H9 (cell line): ENCODE measurements around the gene ZNF423. TPM values are rescaled to one million over a fixed set of nuclear protein-coding genes. Genes with fewer than 3 reads are reported as not detected.

Experiments
- DNase-seq: peaks from one replicate; pipeline ENCODE4 v3.0.0-alpha.2; 2017
- H2AFZ ChIP-seq: one replicate; pipeline ENCODE4 v1.6.1; 2013; ENCODE audit warnings: mild to moderate bottlenecking, low read length, control low read depth, moderate library complexity
- H2AK5ac ChIP-seq: 2 replicates; pipeline ENCODE4 v1.6.1; 2013; ENCODE audit warnings: low read length, control low read depth, mixed read lengths; ENCODE audit not compliant: insufficient read length
- H2BK120ac ChIP-seq: one replicate; pipeline ENCODE4 v1.6.1; 2013; ENCODE audit warnings: low read depth, mild to moderate bottlenecking, low read length, control low read depth, inconsistent platforms; ENCODE audit not compliant: poor library complexity, severe bottlenecking
- H2BK12ac ChIP-seq: 2 replicates; pipeline ENCODE4 v1.6.1; 2013; ENCODE audit warnings: low read length, control low read depth, mixed read lengths, low read depth; ENCODE audit not compliant: insufficient read length
- H2BK15ac ChIP-seq: 2 replicates; pipeline ENCODE4 v1.6.1; 2013; ENCODE audit warnings: low read depth, low read length, control low read depth
- H2BK20ac ChIP-seq: one replicate; pipeline ENCODE4 v1.6.1; 2013; ENCODE audit warnings: low read depth, mild to moderate bottlenecking, low read length, control low read depth, inconsistent platforms; ENCODE audit not compliant: poor library complexity, severe bottlenecking
- H2BK5ac ChIP-seq: 2 replicates; pipeline ENCODE4 v1.6.1; 2013; ENCODE audit warnings: low read length, control low read depth, mixed read lengths; ENCODE audit not compliant: insufficient read length
- H3K14ac ChIP-seq: 2 replicates; pipeline ENCODE4 v1.6.1; 2013; ENCODE audit warnings: low read length, control low read depth; ENCODE audit not compliant: insufficient read depth
- H3K18ac ChIP-seq: 2 replicates; pipeline ENCODE4 v1.6.1; 2013; ENCODE audit warnings: low read depth, mild to moderate bottlenecking, mixed read lengths, low read length, control low read depth; ENCODE audit not compliant: insufficient read length
- H3K23ac ChIP-seq: 2 replicates; pipeline ENCODE4 v1.6.1; 2013; ENCODE audit warnings: low read length, control low read depth, mixed read lengths, low read depth; ENCODE audit not compliant: insufficient read length
- H3K23me2 ChIP-seq: 2 replicates; pipeline ENCODE4 v1.6.1; 2013; ENCODE audit warnings: low read depth, mild to moderate bottlenecking, mixed read lengths, low read length, control low read depth; ENCODE audit not compliant: insufficient read length, poor library complexity, severe bottlenecking
- H3K27ac ChIP-seq: 2 replicates; pipeline ENCODE4 v1.5.1; 2013; ENCODE audit warnings: low read length, control low read depth, mixed read lengths, low read depth; ENCODE audit not compliant: insufficient read length
- H3K27me3 ChIP-seq: 2 replicates; pipeline ENCODE4 v1.6.1; 2013; ENCODE audit warnings: low read length, control low read depth, inconsistent platforms; ENCODE audit not compliant: insufficient read depth
- H3K4ac ChIP-seq: 2 replicates; pipeline ENCODE4 v1.6.1; 2013; ENCODE audit warnings: low read depth, mild to moderate bottlenecking, control low read depth, inconsistent platforms, low read length, moderate library complexity
- H3K4me1 ChIP-seq: 2 replicates; pipeline ENCODE4 v1.6.1; 2013; ENCODE audit warnings: low read length, control low read depth, inconsistent platforms; ENCODE audit not compliant: insufficient read depth
- H3K4me2 ChIP-seq: 2 replicates; pipeline ENCODE4 v1.6.1; 2013; ENCODE audit warnings: low read length, control low read depth, mixed read lengths; ENCODE audit not compliant: insufficient read length, insufficient read depth
- H3K56ac ChIP-seq: 2 replicates; pipeline ENCODE4 v1.6.1; 2013; ENCODE audit warnings: low read depth, mild to moderate bottlenecking, mixed read lengths, low read length, control low read depth; ENCODE audit not compliant: insufficient read length
- H3K79me1 ChIP-seq: 2 replicates; pipeline ENCODE4 v1.6.1; 2013; ENCODE audit warnings: low read depth, mild to moderate bottlenecking, moderate library complexity, low read length, control low read depth, inconsistent platforms; ENCODE audit not compliant: insufficient read depth, poor library complexity, severe bottlenecking
- H3K79me2 ChIP-seq: 2 replicates; pipeline ENCODE4 v1.6.1; 2013; ENCODE audit warnings: low read length, control low read depth, inconsistent platforms; ENCODE audit not compliant: insufficient read depth
- H3K9ac ChIP-seq: 2 replicates; pipeline ENCODE4 v1.6.1; 2013; ENCODE audit warnings: low read length, control low read depth, mixed read lengths; ENCODE audit not compliant: insufficient read length; ENCODE audit errors: extremely low read depth
- H3K9me3 ChIP-seq: one replicate; pipeline ENCODE4 v1.6.1; 2013; ENCODE audit warnings: low read depth, low read length, inconsistent platforms; ENCODE audit not compliant: control insufficient read depth
- H3T11ph ChIP-seq: one replicate; pipeline ENCODE4 v1.6.1; 2013; ENCODE audit warnings: mild to moderate bottlenecking, low read length, control low read depth, inconsistent platforms
- H4K20me1 ChIP-seq: one replicate; pipeline ENCODE4 v1.6.1; 2013; ENCODE audit not compliant: control insufficient read depth, insufficient read length, insufficient read depth
- H4K5ac ChIP-seq: 2 replicates; pipeline ENCODE4 v1.6.1; 2013; ENCODE audit warnings: low read depth, mild to moderate bottlenecking, mixed read lengths, low read length, control low read depth; ENCODE audit not compliant: insufficient read length
- H4K8ac ChIP-seq: replicated peaks from 2 replicates; pipeline ENCODE4 v1.6.1; 2013; ENCODE audit warnings: low read length, control low read depth, mixed read lengths, low read depth; ENCODE audit not compliant: insufficient read length
- H4K91ac ChIP-seq: 2 replicates; pipeline ENCODE4 v1.6.1; 2013; ENCODE audit warnings: low read depth, mild to moderate bottlenecking, moderate library complexity, mixed read lengths, low read length, control low read depth; ENCODE audit not compliant: insufficient read length
- H3K27ac Mint-ChIP-seq, 3 experiments: 2 replicates in 2 of 3; 3 replicates in 1 of 3; pipeline ENCODE4 v1.8.0; 2020 to 2021; ENCODE audit warnings: mixed read lengths in 3 of 3, mild to moderate bottlenecking in 1 of 3, moderate library complexity in 1 of 3
- H3K27me3 Mint-ChIP-seq: 2 replicates; pipeline ENCODE4 v1.8.0; 2021; ENCODE audit warnings: low read depth, mild to moderate bottlenecking, moderate library complexity, mixed read lengths
- H3K36me3 Mint-ChIP-seq, 3 experiments: 2 replicates in 2 of 3; 3 replicates in 1 of 3; pipeline ENCODE4 v1.8.0; 2020 to 2021; ENCODE audit warnings: low read depth in 3 of 3, mixed read lengths in 3 of 3; ENCODE audit not compliant: insufficient read depth in 1 of 3
- H3K4me1 Mint-ChIP-seq, 2 experiments: 2 replicates each; pipeline ENCODE4 v1.8.0; 2020; ENCODE audit warnings: mixed read lengths in 2 of 2
- H3K4me3 Mint-ChIP-seq, 2 experiments: 2 replicates in 1 of 2; 3 replicates in 1 of 2; pipeline ENCODE4 v1.8.0; 2020 to 2021; ENCODE audit warnings: mild to moderate bottlenecking in 2 of 2, mixed read lengths in 2 of 2, moderate library complexity in 1 of 2
- H3K9me3 Mint-ChIP-seq, 2 experiments: 2 replicates in 1 of 2; 3 replicates in 1 of 2; pipeline ENCODE4 v1.8.0; 2020; ENCODE audit warnings: mild to moderate bottlenecking in 2 of 2, mixed read lengths in 2 of 2, moderate library complexity in 1 of 2
- CTCF ChIP-seq: fragments of 200-600 bp; sonication (generic); conservative IDR thresholded peaks from 3 replicates; pipeline ENCODE4 v1.8.0; 2021; ENCODE audit warnings: antibody characterized with exemption, mild to moderate bottlenecking
- WGBS: extraction: QIAGEN DNeasy Blood & Tissue Kit; methylation state at CpG from one replicate; pipeline ENCODE4 v1.1.7; 2013; ENCODE audit warnings: missing lambda C conversion rate, low lambda C conversion rate, mixed read lengths; ENCODE audit not compliant: insufficient read length; ENCODE audit errors: extremely low coverage; 5-methylcytosine and 5-hydroxymethylcytosine counted together
- total RNA-seq: library from RNA; stranded (reverse); gene quantifications from 2 replicates; pipeline ENCODE4 v1.2.1, GENCODE V29; 2021

The ZNF423 gene
- total RNA-seq, 1 experiment from 2014 or later: 51.5 TPM

DNA sequence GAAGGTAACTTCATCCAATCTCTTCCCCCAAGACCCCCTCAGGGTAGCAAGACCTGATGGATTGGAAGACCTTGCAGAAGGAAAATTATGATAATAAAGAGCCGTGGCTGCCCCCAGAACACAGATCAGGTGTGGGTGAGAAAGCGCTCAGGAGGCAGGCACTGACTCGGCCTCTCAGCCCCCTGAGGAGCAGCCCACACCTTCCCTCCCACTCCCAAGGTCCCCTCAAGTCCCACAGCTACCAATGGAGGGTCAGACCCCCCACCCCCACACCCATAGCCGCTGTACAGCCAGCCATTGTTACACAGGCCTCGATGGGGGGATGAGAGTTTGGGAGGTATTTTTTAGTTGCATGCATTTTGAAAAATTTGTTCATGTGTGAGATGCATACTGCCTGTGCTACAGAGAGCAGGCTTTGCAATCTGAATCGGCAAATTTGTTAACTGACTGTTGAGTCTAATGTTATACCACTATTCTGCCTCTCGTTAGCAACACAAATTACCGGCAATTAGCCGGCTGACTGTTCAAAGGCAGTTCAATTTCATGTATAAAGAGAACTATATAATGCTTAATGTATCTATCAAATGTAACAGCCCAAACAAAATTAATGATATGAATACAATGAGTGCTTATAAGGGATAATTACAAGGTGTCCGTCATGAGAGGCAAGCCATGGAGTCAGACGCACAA lies 270.6 kb downstream of the ZNF423 start:
- no peaks in the 10 kb centered on the region; a peak in 1 of 5 replicates for H3K9me3 Mint-ChIP-seq

More for the DNA sequence above, 270.6 kb downstream of the ZNF423 start:
- H2AK5ac ChIP-seq: no peak overlapping the region
- no peak overlapping the region for H3K14ac ChIP-seq
- no peak overlapping the region for H2BK5ac ChIP-seq
- H4K5ac ChIP-seq: no peak overlapping the region
- WGBS: no CpG with 5 or more reads among the region's 11 CpGs
- H2BK12ac ChIP-seq: no peak overlapping the region
- H3K23ac ChIP-seq: no peak overlapping the region
- H3K23me2 ChIP-seq: no peaks in the 10 kb centered on the region
- H3K4me1 Mint-ChIP-seq: peaks cover 60 to 70% of the 10 kb centered on the region in 2 experiments
- H3K56ac ChIP-seq: no peak overlapping the region
- H3K18ac ChIP-seq: no peak overlapping the region
- H2BK120ac ChIP-seq: no peak overlapping the region
- H2BK20ac ChIP-seq: no peak overlapping the region
- H3K4me2 ChIP-seq: no peak overlapping the region
- H3K36me3 Mint-ChIP-seq: no peaks in the 10 kb centered on the region
- H2AFZ ChIP-seq: no peak overlapping the region
- no peaks in the 10 kb centered on the region for H3K27me3 Mint-ChIP-seq
- no peak overlapping the region for H3K27ac Mint-ChIP-seq
- H2BK15ac ChIP-seq: no peak overlapping the region
- H3K79me2 ChIP-seq: no peaks in the 10 kb centered on the region
- peaks cover 6% of the 10 kb centered on the region; the same call in 1 of the 2 replicates for H3K4me1 ChIP-seq
- H3K4me3 Mint-ChIP-seq: no peak overlapping the region
- no peak for TF ChIP-seq CTCF
- no peak overlapping the region for H4K8ac ChIP-seq
- H3K9ac ChIP-seq: no peak overlapping the region
- no peak overlapping the region for H3T11ph ChIP-seq
- no peaks in the 10 kb centered on the region for H3K27me3 ChIP-seq
- H4K20me1 ChIP-seq: no peaks in the 10 kb centered on the region
- H4K91ac ChIP-seq: no peak overlapping the region
- H3K79me1 ChIP-seq: no peaks in the 10 kb centered on the region
- no peak for DNase-seq
- no peak overlapping the region for H3K27ac ChIP-seq
- H3K4ac ChIP-seq: no peak overlapping the region
- no peaks in the 10 kb centered on the region for H3K9me3 ChIP-seq
